Mesendoderm (in vitro differentiated cells): ENCODE data around the gene SCIN.
"Not testable (repeated sequence)": the region's sequence is repeated elsewhere in the genome, so short reads cannot be mapped to it uniquely, and the experiment has no call there.

Source experiments
- DNase-seq: peaks from one replicate; pipeline ENCODE4 v3.0.0; 2013
- H2AK5ac ChIP-seq: 2 replicates; pipeline ENCODE4 v1.6.1; 2013; ENCODE audit warnings: low read length, inconsistent platforms
- H2BK120ac ChIP-seq: 2 replicates; pipeline ENCODE4 v1.6.1; 2013; ENCODE audit warnings: low read depth, mild to moderate bottlenecking, low read length, moderate library complexity, mixed read lengths
- H2BK15ac ChIP-seq: replicated peaks from 2 replicates; pipeline ENCODE4 v1.6.1; 2013; ENCODE audit warnings: low read depth, mild to moderate bottlenecking, moderate library complexity
- H2BK5ac ChIP-seq: 2 replicates; pipeline ENCODE4 v1.6.1; 2013; ENCODE audit warnings: low read length, inconsistent platforms
- H3K18ac ChIP-seq: 2 replicates; pipeline ENCODE4 v1.6.1; 2013; ENCODE audit warnings: mild to moderate bottlenecking, low read length, mixed read lengths
- H3K23ac ChIP-seq: one replicate; pipeline ENCODE4 v1.6.1; 2013; ENCODE audit warnings: low read length
- H3K27ac ChIP-seq: 2 replicates; pipeline ENCODE4 v1.5.1; 2013; ENCODE audit warnings: low read depth, mild to moderate bottlenecking, inconsistent platforms, low read length, moderate library complexity
- H3K27me3 ChIP-seq: 2 replicates; pipeline ENCODE4 v1.6.1; 2013; ENCODE audit warnings: low read length, control low read depth, mild to moderate bottlenecking, inconsistent platforms; ENCODE audit not compliant: insufficient read depth, poor library complexity
- H3K36me3 ChIP-seq: 2 replicates; pipeline ENCODE4 v1.6.1; 2013; ENCODE audit warnings: low read length, inconsistent platforms; ENCODE audit not compliant: control insufficient read depth, insufficient read depth
- H3K4ac ChIP-seq: one replicate; pipeline ENCODE4 v1.6.1; 2013; ENCODE audit warnings: low read depth, mild to moderate bottlenecking, low read length, moderate library complexity
- H3K4me1 ChIP-seq: 2 replicates; pipeline ENCODE4 v1.6.1; 2013; ENCODE audit warnings: low read depth, low read length, inconsistent platforms; ENCODE audit not compliant: control insufficient read depth
- H3K4me2 ChIP-seq: 2 replicates; pipeline ENCODE4 v1.6.1; 2013; ENCODE audit warnings: low read length
- H3K4me3 ChIP-seq: 2 replicates; pipeline ENCODE4 v1.5.1; 2013; ENCODE audit warnings: mild to moderate bottlenecking, low read length
- H3K56ac ChIP-seq: one replicate; pipeline ENCODE4 v1.6.1; 2013; ENCODE audit warnings: low read length
- H3K79me1 ChIP-seq: 2 replicates; pipeline ENCODE4 v1.6.1; 2013; ENCODE audit warnings: low read length, inconsistent platforms
- H3K79me2 ChIP-seq: 2 replicates; pipeline ENCODE4 v1.6.1; 2013; ENCODE audit warnings: mild to moderate bottlenecking, low read length; ENCODE audit not compliant: control insufficient read depth, insufficient read depth
- H3K9ac ChIP-seq: 2 replicates; pipeline ENCODE4 v1.6.1; 2013; ENCODE audit warnings: low read length, inconsistent platforms
- H4K5ac ChIP-seq: one replicate; pipeline ENCODE4 v1.6.1; 2013; ENCODE audit warnings: low read length
- H4K8ac ChIP-seq: one replicate; pipeline ENCODE4 v1.6.1; 2013; ENCODE audit warnings: low read depth, mild to moderate bottlenecking, control low read depth, low read length, moderate library complexity
- WGBS: extraction: QIAGEN DNeasy Blood & Tissue Kit; methylation state at CpG from one replicate; pipeline ENCODE4 v1.1.7; 2013; ENCODE audit warnings: low lambda C conversion rate, missing lambda C conversion rate; ENCODE audit not compliant: insufficient coverage; ENCODE audit errors: extremely low coverage; 5-methylcytosine and 5-hydroxymethylcytosine counted together

Gene SCIN

GRCh38 chr7:12550956-12551355 is 19.6 kb upstream of the SCIN start:
- Histone ChIP-seq H3K4me1 (no peaks in the 10 kb centered on the region), H3K23ac (no peak overlapping the region), H2BK5ac (no peak overlapping the region), H2BK15ac (no peak overlapping the region), H4K8ac (no peak overlapping the region), H3K4me2 (no peak overlapping the region), H2BK120ac (no peak overlapping the region), H3K18ac (no peak overlapping the region), H3K4me3 (no peak overlapping the region), H3K4ac (no peak overlapping the region), H3K9ac (no peak overlapping the region), H4K5ac (no peak overlapping the region), H3K79me2 (no peaks in the 10 kb centered on the region), H3K79me1 (no peaks in the 10 kb centered on the region), H3K56ac (no peak overlapping the region), H3K27me3 (no peaks in the 10 kb centered on the region), H2AK5ac (no peak overlapping the region), H3K36me3 (no peaks in the 10 kb centered on the region), H3K27ac (no peak overlapping the region)
- peak; percentile 21 for DNase-seq
- no CpG with 5 or more reads among the region's 4 CpGs for WGBS

GRCh38 chr7:12552876-12553275 is 17.6 kb upstream of the SCIN start:
- H2BK5ac ChIP-seq = no peak overlapping the region
- H2AK5ac ChIP-seq = no peak overlapping the region
- no peaks in the 10 kb centered on the region for H3K4me1 ChIP-seq
- no peaks in the 10 kb centered on the region for H3K36me3 ChIP-seq
- H2BK15ac ChIP-seq = no peak overlapping the region
- no peak overlapping the region for H3K9ac ChIP-seq
- H3K79me1 ChIP-seq = no peaks in the 10 kb centered on the region
- no CpG with 5 or more reads among the region's 1 CpG for WGBS
- no peaks in the 10 kb centered on the region for H3K79me2 ChIP-seq
- H3K4me2 ChIP-seq = no peak overlapping the region
- no peak overlapping the region for H3K18ac ChIP-seq
- H4K8ac ChIP-seq = no peak overlapping the region
- DNase-seq = no peak
- no peak overlapping the region for H2BK120ac ChIP-seq
- H3K27ac ChIP-seq = no peak overlapping the region
- no peak overlapping the region for H3K4me3 ChIP-seq
- H3K4ac ChIP-seq = no peak overlapping the region
- no peak overlapping the region for H3K56ac ChIP-seq
- H3K27me3 ChIP-seq = no peaks in the 10 kb centered on the region
- H4K5ac ChIP-seq = no peak overlapping the region
- H3K23ac ChIP-seq = no peak overlapping the region

GRCh38 chr7:12553416-12553815 is 17.1 kb upstream of the SCIN start:
- no peaks in the 10 kb centered on the region for H3K27me3 ChIP-seq
- H3K79me1 ChIP-seq = no peaks in the 10 kb centered on the region
- H3K4me3 ChIP-seq = no peak overlapping the region
- no peak overlapping the region for H2BK120ac ChIP-seq
- no peaks in the 10 kb centered on the region for H3K4me1 ChIP-seq
- H3K56ac ChIP-seq = no peak overlapping the region
- no peaks in the 10 kb centered on the region for H3K79me2 ChIP-seq
- H4K5ac ChIP-seq = no peak overlapping the region
- H4K8ac ChIP-seq = no peak overlapping the region
- H3K27ac ChIP-seq = no peak overlapping the region
- no peak overlapping the region for H2BK15ac ChIP-seq
- no peak overlapping the region for H2BK5ac ChIP-seq
- no peak for DNase-seq
- no peak overlapping the region for H3K23ac ChIP-seq
- no peak overlapping the region for H3K4me2 ChIP-seq
- H2AK5ac ChIP-seq = no peak overlapping the region
- H3K18ac ChIP-seq = no peak overlapping the region
- H3K36me3 ChIP-seq = no peaks in the 10 kb centered on the region
- H3K9ac ChIP-seq = no peak overlapping the region
- no peak overlapping the region for H3K4ac ChIP-seq

DNA sequence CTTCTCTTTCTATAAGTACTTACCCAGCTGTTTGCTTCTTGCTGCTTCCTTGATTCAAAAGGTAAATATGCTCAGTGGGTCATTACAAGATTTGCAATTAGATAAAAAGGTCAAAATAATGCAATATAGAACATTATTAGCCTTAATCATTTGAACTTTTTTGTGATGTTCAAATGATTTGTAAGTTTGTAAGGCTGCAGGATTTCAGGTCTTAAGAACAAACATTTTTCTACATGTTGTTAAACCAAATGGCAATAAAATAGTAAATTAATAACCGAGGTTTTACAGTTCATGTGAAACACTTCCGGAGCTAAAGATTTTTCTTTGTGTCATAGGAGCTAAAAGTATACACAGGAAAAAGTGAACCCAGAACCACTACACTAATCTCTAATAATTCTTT is 16.2 kb upstream of the SCIN start:
- no peaks in the 10 kb centered on the region for H3K36me3 ChIP-seq
- no peak overlapping the region for H3K4me3 ChIP-seq
- no peaks in the 10 kb centered on the region for H3K79me1 ChIP-seq
- H3K18ac ChIP-seq = no peak overlapping the region
- WGBS = no CpG with 5 or more reads among the region's 2 CpGs
- H2AK5ac ChIP-seq = no peak overlapping the region
- H2BK15ac ChIP-seq = no peak overlapping the region
- no peak overlapping the region for H4K8ac ChIP-seq
- no peak overlapping the region for H2BK5ac ChIP-seq
- DNase-seq = no peak
- H4K5ac ChIP-seq = no peak overlapping the region
- no peak overlapping the region for H2BK120ac ChIP-seq
- no peaks in the 10 kb centered on the region for H3K27me3 ChIP-seq
- H3K27ac ChIP-seq = no peak overlapping the region
- H3K4ac ChIP-seq = no peak overlapping the region
- H3K9ac ChIP-seq = no peak overlapping the region
- no peak overlapping the region for H3K4me2 ChIP-seq
- H3K4me1 ChIP-seq = no peaks in the 10 kb centered on the region
- no peaks in the 10 kb centered on the region for H3K79me2 ChIP-seq
- no peak overlapping the region for H3K56ac ChIP-seq
- H3K23ac ChIP-seq = no peak overlapping the region

- no peak for DNase-seq
- no peak overlapping the region for H4K5ac ChIP-seq
- H3K4ac ChIP-seq = no peak overlapping the region
- no peak overlapping the region for H2AK5ac ChIP-seq
- H3K36me3 ChIP-seq = no peaks in the 10 kb centered on the region
- no peak overlapping the region for H2BK120ac ChIP-seq
- no peak overlapping the region for H4K8ac ChIP-seq
- H3K4me3 ChIP-seq = no peak overlapping the region
- WGBS = no CpG with 5 or more reads among the region's 6 CpGs
- no peak overlapping the region for H2BK5ac ChIP-seq
- no peak overlapping the region for H3K23ac ChIP-seq
- H2BK15ac ChIP-seq = no peak overlapping the region
- no peaks in the 10 kb centered on the region for H3K27me3 ChIP-seq
- no peaks in the 10 kb centered on the region for H3K79me2 ChIP-seq
- no peak overlapping the region for H3K4me2 ChIP-seq
- H3K79me1 ChIP-seq = no peaks in the 10 kb centered on the region
- no peak overlapping the region for H3K18ac ChIP-seq
- H3K27ac ChIP-seq = no peak overlapping the region
- H3K4me1 ChIP-seq = no peaks in the 10 kb centered on the region
- H3K56ac ChIP-seq = no peak overlapping the region
- no peak overlapping the region for H3K9ac ChIP-seq
Observed at GRCh38 chr7:12554872-12555271, 15.6 kb upstream of the SCIN start.

- not testable (repeated sequence) for H4K8ac ChIP-seq
- no CpG with 5 or more reads among the region's 6 CpGs for WGBS
Observed at GRCh38 chr7:12555695-12556094, 14.8 kb upstream of the SCIN start.

More at GRCh38 chr7:12555695-12556094, 14.8 kb upstream of the SCIN start:
- not testable (repeated sequence) for H3K4ac ChIP-seq, H3K4me2 ChIP-seq, H2BK5ac ChIP-seq, H3K4me3 ChIP-seq, H3K56ac ChIP-seq, H3K27ac ChIP-seq, H3K4me1 ChIP-seq, H3K23ac ChIP-seq, H3K79me2 ChIP-seq, DNase-seq, H3K9ac ChIP-seq, H2BK120ac ChIP-seq, H2AK5ac ChIP-seq, H4K5ac ChIP-seq, H3K79me1 ChIP-seq, H3K18ac ChIP-seq, H3K36me3 ChIP-seq, H3K27me3 ChIP-seq, H2BK15ac ChIP-seq
